Body of pancreas (tissue), 4 donors: ENCODE data around the gene GAK. TPM values are rescaled to one million over a fixed set of nuclear protein-coding genes. Genes with fewer than 3 reads are reported as not detected.

Experiments used
- ATAC-seq: fragments of 150-250 bp; one replicate; pipeline ENCODE4 v1.9.1; 2016
- DNase-seq, 4 donors: peaks; one replicate each; pipeline ENCODE4 v3.0.0-alpha.2; 2019
- H3K27ac ChIP-seq, 4 donors: fragments of 200-600 bp; sonication (generic); 1 replicate in 3 of 4; 2 replicates in 1 of 4; pipeline versions ENCODE4 v1.5.1 to v1.6.1; 2016 to 2019; ENCODE audit warnings: mild to moderate bottlenecking in 1 of 4, mixed read lengths in 1 of 4, moderate library complexity in 1 of 4
- H3K27me3 ChIP-seq, 2 donors: fragments of 200-600 bp; sonication (generic); one replicate each; pipeline ENCODE4 v1.6.0; 2016; ENCODE audit warnings: mild to moderate bottlenecking in 1 of 2
- H3K36me3 ChIP-seq, 2 donors: fragments of 200-600 bp; sonication (generic); replicated peaks in 1 of 2; 2 replicates each; pipeline ENCODE4 v1.5.1; 2016; ENCODE audit warnings: low read depth in 2 of 2; ENCODE audit not compliant: insufficient read depth in 1 of 2
- H3K4me1 ChIP-seq: fragments of 200-600 bp; sonication (generic); one replicate; pipeline ENCODE4 v1.6.0; 2016
- H3K4me3 ChIP-seq, 2 donors: fragments of 200-600 bp; sonication (generic); 1 replicate in 1 of 2; 2 replicates in 1 of 2; pipeline ENCODE4 v1.5.1; 2016 to 2019
- H3K9me3 ChIP-seq, 3 donors: fragments of 200-600 bp; sonication (generic); 1 replicate in 2 of 3; 2 replicates in 1 of 3; pipeline ENCODE4 v1.5.1; 2016
- POLR2A ChIP-seq, 3 donors: fragments of 450-650 bp; IDR thresholded peaks; one replicate each; pipeline ENCODE4 v1.6.1; 2016; ENCODE audit warnings: antibody characterized with exemption in 3 of 3, mild to moderate bottlenecking in 2 of 3
- WGBS, 2 donors: methylation state at CpG; one replicate each; pipeline ENCODE4 v1.1.5; 2017; 5-methylcytosine and 5-hydroxymethylcytosine counted together
- intact Hi-C: fragments of 100-400 bp; cut with DNase I; formaldehyde crosslinking; loops from one replicate; pipeline ENCODE4 v1.15.1; 2023
- total RNA-seq, 2 donors: library from RNA; depleted of rRNA; stranded (reverse); fragments of >200 nt; gene quantifications; one replicate each; pipeline ENCODE4 v1.1.0, GENCODE V29; 2016
- TF ChIP-seq, protein P1 (sequence below), 7 experiments: fragments of 450-650 bp in 4 of 7; fragments of 200-600 bp in 3 of 7; sonication (generic) in 3 of 7; IDR thresholded peaks; one replicate each; pipeline ENCODE4 v1.5.1; 2016 to 2019; ENCODE audit warnings: antibody characterized with exemption in 7 of 7

The GAK gene
- total RNA-seq, 2 donors from 2014 or later: 126 to 127 TPM

DNA sequence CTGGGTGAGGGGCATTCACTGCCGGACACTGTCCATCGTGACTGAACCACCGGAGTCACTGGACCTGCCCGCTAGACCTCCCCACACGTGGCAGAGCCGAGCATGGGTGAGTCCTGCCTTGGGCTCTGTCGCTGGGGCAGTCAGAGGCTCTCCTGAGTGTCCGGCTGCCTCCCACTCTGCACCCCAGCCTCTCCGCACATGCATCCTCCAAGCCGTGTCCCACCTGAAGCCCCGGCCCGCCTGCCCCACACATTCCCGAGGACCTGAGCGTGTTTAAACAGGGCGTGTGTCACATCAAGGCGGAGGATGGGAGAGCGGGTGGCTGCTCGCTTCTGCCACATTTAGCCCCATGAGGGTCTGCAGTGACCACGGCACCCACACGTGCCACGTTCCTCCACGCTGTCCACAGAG, 110.9 kb downstream of the GAK start:
- intact Hi-C loops: no loop called here
- TF ChIP-seq, protein P1, sequence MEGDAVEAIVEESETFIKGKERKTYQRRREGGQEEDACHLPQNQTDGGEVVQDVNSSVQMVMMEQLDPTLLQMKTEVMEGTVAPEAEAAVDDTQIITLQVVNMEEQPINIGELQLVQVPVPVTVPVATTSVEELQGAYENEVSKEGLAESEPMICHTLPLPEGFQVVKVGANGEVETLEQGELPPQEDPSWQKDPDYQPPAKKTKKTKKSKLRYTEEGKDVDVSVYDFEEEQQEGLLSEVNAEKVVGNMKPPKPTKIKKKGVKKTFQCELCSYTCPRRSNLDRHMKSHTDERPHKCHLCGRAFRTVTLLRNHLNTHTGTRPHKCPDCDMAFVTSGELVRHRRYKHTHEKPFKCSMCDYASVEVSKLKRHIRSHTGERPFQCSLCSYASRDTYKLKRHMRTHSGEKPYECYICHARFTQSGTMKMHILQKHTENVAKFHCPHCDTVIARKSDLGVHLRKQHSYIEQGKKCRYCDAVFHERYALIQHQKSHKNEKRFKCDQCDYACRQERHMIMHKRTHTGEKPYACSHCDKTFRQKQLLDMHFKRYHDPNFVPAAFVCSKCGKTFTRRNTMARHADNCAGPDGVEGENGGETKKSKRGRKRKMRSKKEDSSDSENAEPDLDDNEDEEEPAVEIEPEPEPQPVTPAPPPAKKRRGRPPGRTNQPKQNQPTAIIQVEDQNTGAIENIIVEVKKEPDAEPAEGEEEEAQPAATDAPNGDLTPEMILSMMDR (IDR thresholded peaks at IDR 0.05): no peak
- TF ChIP-seq POLR2A (IDR thresholded peaks at IDR 0.05): no peak
- 57 to 67% methylated on average over 13 to 22 of the region's 22 CpGs for WGBS, 2 donors
- DNase-seq (no peak), ATAC-seq (no peak)
- Histone ChIP-seq H3K27me3 (peaks cover 0 to 17% of the 10 kb centered on the region in 2 donors), H3K9me3 (no peaks in the 10 kb centered on the region), H3K36me3 (no peaks in the 10 kb centered on the region), H3K27ac (no peak overlapping the region), H3K4me1 (peaks cover 11% of the 10 kb centered on the region), H3K4me3 (no peak overlapping the region)

DNA sequence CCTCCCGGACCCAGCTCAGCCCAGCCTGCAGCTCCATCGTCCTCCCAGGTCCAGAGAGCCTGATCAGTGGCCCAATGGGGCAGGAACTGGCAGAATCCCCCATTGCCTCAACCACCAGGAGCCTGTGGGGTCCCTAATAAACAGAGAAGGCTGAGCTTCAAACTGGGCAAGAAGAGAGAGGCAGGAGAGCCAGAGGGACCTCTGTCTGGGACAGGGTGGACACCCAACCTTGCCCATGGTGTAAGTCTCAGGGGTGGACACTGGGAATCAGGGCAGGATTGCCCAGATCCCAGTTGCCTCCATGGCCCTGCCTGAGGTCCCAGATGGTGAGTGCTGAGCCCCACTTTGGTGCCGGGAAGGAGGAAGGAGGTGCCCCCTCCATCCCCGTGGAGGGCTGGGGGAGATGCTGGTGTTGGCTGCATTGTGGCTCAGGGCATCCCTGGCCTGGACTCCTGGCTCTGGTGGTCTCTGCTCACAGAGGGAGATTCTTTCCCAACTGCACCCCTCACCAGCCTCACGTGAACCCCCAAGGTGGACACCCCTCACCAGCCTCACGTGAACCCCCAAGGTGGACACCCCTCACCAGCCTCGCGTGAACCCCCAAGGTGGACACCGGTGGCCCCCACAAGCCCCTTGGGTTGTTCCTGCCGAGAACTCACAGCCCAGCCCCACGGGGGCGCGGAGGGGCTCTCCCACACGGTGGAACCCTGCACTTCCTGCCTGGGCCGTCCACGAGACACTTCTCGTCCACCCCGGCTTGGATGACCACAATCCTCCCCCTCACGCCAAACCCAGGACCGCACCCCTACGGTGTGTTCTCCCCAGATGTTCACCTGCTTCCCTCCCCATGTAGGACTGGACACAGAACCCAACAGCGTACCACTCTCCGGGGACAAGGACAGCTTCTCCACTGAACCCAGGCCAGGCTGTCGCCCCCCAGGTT, 111.6 kb downstream of the GAK start:
- Histone ChIP-seq H3K36me3 (no peaks in the 10 kb centered on the region), H3K4me3 (no peak overlapping the region), H3K27me3 (peaks cover 0 to 14% of the 10 kb centered on the region in 2 donors), H3K27ac (no peak overlapping the region), H3K4me1 (peaks cover 12% of the 10 kb centered on the region), H3K9me3 (no peaks in the 10 kb centered on the region)
- intact Hi-C loops: no loop called here
- TF ChIP-seq POLR2A (IDR thresholded peaks at IDR 0.05): no peak
- TF ChIP-seq, protein P1 (IDR thresholded peaks at IDR 0.05): no peak
- WGBS, 2 donors: 50 to 73% methylated on average over 2 to 20 of the region's 24 CpGs
- DNase-seq (no peak), ATAC-seq (no peak)

DNA sequence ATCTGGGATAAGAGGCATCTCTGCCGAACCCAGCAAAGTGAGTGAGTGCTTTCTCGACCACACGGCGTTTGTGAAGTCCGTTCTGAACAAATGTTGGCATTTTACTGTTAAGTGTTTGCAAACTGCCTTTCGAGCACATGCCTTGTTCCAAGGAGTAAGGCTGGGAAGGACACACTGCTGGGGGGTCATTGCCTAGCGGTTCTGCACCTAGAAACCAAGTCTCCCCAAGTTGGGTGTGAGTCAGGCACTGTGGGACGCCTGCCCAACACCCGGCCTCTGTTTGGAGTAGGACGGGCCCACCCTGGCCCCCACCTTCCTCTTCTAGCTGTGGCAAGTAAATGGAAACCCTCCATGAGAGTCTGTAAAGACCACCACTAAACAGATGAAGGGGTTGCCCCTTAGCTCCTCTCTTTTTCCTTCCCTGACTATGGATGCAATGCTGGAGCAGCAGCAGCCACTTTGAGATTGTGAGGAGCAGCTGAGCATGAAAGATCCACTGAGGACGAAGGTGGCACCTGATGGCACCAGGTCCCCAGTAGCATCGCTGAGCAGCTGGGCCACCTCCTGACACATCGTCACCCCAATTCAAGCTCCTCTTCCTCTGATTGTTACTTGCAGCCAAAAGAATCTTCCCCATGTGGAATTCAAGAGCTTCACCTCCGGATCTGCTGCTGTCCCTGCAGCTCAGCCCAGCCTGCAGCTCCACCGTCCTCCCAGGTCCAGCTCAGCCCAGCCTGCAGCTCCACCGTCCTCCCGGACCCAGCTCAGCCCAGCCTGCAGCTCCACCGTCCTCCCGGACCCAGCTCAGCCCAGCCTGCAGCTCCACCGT, 112.5 kb downstream of the GAK start:
- Histone ChIP-seq H3K4me1 (peaks cover 9% of the 10 kb centered on the region), H3K27ac (no peak overlapping the region), H3K36me3 (no peaks in the 10 kb centered on the region), H3K27me3 (peaks cover 0 to 5% of the 10 kb centered on the region in 2 donors), H3K4me3 (no peak overlapping the region), H3K9me3 (no peaks in the 10 kb centered on the region)
- 73 to 87% methylated on average over 15 to 20 of the region's 20 CpGs for WGBS, 2 donors
- DNase-seq (no peak), ATAC-seq (no peak)
- intact Hi-C loops: no loop called here
- TF ChIP-seq POLR2A (IDR thresholded peaks at IDR 0.05): no peak
- TF ChIP-seq, protein P1 (IDR thresholded peaks at IDR 0.05): no peak

DNA sequence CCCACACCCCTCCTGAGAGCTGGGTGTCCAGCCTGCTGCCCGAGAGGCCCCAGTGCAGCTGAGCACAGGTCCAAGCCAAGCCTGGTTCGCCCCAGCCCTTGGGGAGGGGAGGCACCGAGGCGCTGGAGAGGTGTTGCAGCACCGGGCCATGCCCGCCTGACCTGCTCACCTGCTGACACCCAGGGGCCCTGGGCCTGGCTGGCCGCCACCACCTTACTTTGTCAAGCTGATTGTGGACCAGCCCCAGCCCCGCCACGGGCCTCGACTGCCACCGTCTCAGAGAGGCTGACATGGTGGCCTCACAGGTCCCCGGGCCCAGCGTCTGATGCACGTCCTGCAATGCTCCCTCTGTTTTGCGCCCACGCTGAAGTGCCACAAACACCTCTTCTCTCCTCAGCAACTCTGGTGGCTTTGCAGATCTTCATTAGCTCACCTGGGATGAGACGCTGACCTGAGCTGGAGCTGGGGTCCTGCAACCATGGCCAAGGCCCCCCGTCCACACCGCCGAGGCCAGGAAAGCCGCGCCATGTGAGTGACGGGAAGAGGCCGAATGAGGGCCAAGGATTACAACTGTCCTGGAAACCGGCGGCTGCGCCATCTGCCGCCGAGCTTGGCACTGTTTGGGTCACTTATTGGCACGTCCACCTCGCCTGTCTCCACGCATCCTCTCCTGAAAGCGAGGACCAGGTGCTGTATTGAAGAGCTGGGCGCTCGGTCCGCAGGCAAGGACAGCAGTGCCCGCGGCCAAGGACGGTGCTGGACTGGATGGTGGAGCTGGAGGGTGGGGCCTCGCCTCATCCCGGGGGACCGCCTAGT, 113.8 kb downstream of the GAK start:
- ATAC-seq (no peak), DNase-seq (no peak)
- WGBS, 2 donors: 83 to 91% methylated on average over 14 to 39 of the region's 42 CpGs
- Histone ChIP-seq H3K4me1 (peaks cover 9% of the 10 kb centered on the region), H3K4me3 (no peak overlapping the region), H3K27me3 (peaks cover 0 to 4% of the 10 kb centered on the region in 2 donors), H3K36me3 (no peaks in the 10 kb centered on the region), H3K9me3 (no peaks in the 10 kb centered on the region), H3K27ac (no peak overlapping the region)
- TF ChIP-seq, protein P1 (IDR thresholded peaks at IDR 0.05): no peak
- no peak for TF ChIP-seq POLR2A (IDR thresholded peaks at IDR 0.05)
- intact Hi-C loops: no loop called here
